Measurements from ENCODE around the gene TSHR. TPM values are rescaled to one million over a fixed set of nuclear protein-coding genes. Genes with fewer than 3 reads are reported as not detected.
"Not testable (repeated sequence)": the region's sequence is repeated elsewhere in the genome, so short reads cannot be mapped to it uniquely, and the experiment has no call there.

Gene TSHR
- polyA plus RNA-seq (ENCODE audit: insufficient read length), result 0.65 TPM

- DNase-seq (ENCODE audit: low read depth), result no peak
These were observed at the start of gene TSHR for GRCh38 chr14:80955416-80955941. Gene TSHR (plus strand): TSS chr14:80955621. CDS start chr14:80955681, 60 bp downstream.

- no peak for DNase-seq (ENCODE audit: low read depth)
These were observed 49.1 kb upstream of the TSHR start for GRCh38 chr14:80906336-80906735.

- no peak for DNase-seq (ENCODE audit: low read depth)
These were observed 48.5 kb upstream of the TSHR start for GRCh38 chr14:80906946-80907345.

GRCh38 chr14:80912013-80912412 is 43.4 kb upstream of the TSHR start:
- DNase-seq (ENCODE audit: low read depth), result not testable (repeated sequence)

GRCh38 chr14:80919622-80920021 is 35.8 kb upstream of the TSHR start:
- no peak for DNase-seq (ENCODE audit: low read depth)

- DNase-seq (ENCODE audit: low read depth), result no peak
These were observed 32.1 kb upstream of the TSHR start for GRCh38 chr14:80923368-80923767.

- no peak for DNase-seq (ENCODE audit: low read depth)
These were observed 30.9 kb upstream of the TSHR start for GRCh38 chr14:80924365-80925103.

- no peak for DNase-seq (ENCODE audit: low read depth)
These were observed 28.9 kb upstream of the TSHR start for GRCh38 chr14:80926397-80927082.

GRCh38 chr14:80927083-80927989 is 28.1 kb upstream of the TSHR start:
- no peak for DNase-seq (ENCODE audit: low read depth)

- no peak for DNase-seq (ENCODE audit: low read depth)
These were observed 25.3 kb upstream of the TSHR start for GRCh38 chr14:80930095-80930494.

- DNase-seq (ENCODE audit: low read depth), result no peak
These were observed 24.5 kb upstream of the TSHR start for GRCh38 chr14:80930836-80931389.

GRCh38 chr14:80933282-80933681 is 22.1 kb upstream of the TSHR start:
- no peak for DNase-seq (ENCODE audit: low read depth)

- DNase-seq (ENCODE audit: low read depth), result no peak
These were observed 21.7 kb upstream of the TSHR start for GRCh38 chr14:80933686-80934085.

GRCh38 chr14:80940146-80940545 is 15.3 kb upstream of the TSHR start:
- no peak for DNase-seq (ENCODE audit: low read depth)

- peak; percentile 95 for DNase-seq (ENCODE audit: low read depth)
These were observed 13.9 kb upstream of the TSHR start, which contains the start of gene CEP128 for GRCh38 chr14:80941241-80942185. Gene CEP128 (minus strand): TSS chr14:80941738.

GRCh38 chr14:80942191-80942600 is 13.2 kb upstream of the TSHR start:
- DNase-seq (ENCODE audit: low read depth), result no peak

- DNase-seq (ENCODE audit: low read depth), result no peak
These were observed 10.4 kb upstream of the TSHR start for GRCh38 chr14:80944861-80945617.

- DNase-seq (ENCODE audit: low read depth), result no peak
These were observed 9.2 kb upstream of the TSHR start for GRCh38 chr14:80946187-80946586.

- DNase-seq (ENCODE audit: low read depth), result no peak
These were observed 8.6 kb upstream of the TSHR start for GRCh38 chr14:80946797-80947196.

GRCh38 chr14:80948291-80948690 is 7.1 kb upstream of the TSHR start:
- no peak for DNase-seq (ENCODE audit: low read depth)

All from forelimb muscle (tissue), 1 donor.